NCI-H345 treated with DMSO at 0.1 percent for 48 hours (cell line): ENCODE measurements around the gene FBXL16.

ENCODE experiments used
- DNase-seq: peaks from one replicate; lab custom pipeline; 2025; ENCODE audit not compliant: unreplicated experiment; lab: John Stamatoyannopoulos, UW

The FBXL16 gene

GRCh38 chr16:645852-646678, 59.5 kb downstream of the FBXL16 start:
- no peak for DNase-seq

GRCh38 chr16:644556-644955, 61.0 kb downstream of the FBXL16 start:
- DNase-seq: no peak

GRCh38 chr16:643050-643368, 62.6 kb downstream of the FBXL16 start:
- no peak for DNase-seq
